Bronchial epithelial cell (primary cell): Measurements from ENCODE around the gene GNAI3. TPM values are rescaled to one million over a fixed set of nuclear protein-coding genes. Genes with fewer than 3 reads are reported as not detected.
A peak's percentile ranks its signal among the peaks of the same experiment; 100 is the strongest.

Experiments used
- DNase-seq: peaks from one replicate; pipeline ENCODE4 v3.0.0-alpha.2; 2010; ENCODE audit warnings: low read depth
- FAIRE-seq: peaks from 2 replicates; lab custom pipeline; 2011; peaks lifted over from hg19 to GRCh38; lab: Jason Lieb, UNC
- H3K27me3 ChIP-seq: 2 replicates; pipeline ENCODE4 v1.5.1; 2011; ENCODE audit warnings: low read length; ENCODE audit not compliant: control insufficient read depth, insufficient read depth
- H3K36me3 ChIP-seq: 2 replicates; pipeline ENCODE4 v1.5.1; 2011; ENCODE audit warnings: low read length; ENCODE audit not compliant: control insufficient read depth, insufficient read depth
- H3K4me3 ChIP-seq: 2 replicates; pipeline ENCODE4 v1.5.1; 2011; ENCODE audit warnings: mild to moderate bottlenecking, low read depth, low read length, control low read depth
- total RNA-seq: library from RNA; depleted of rRNA; stranded (reverse); fragments of >200 nt; gene quantifications from 2 replicates; pipeline ENCODE4 v1.2.1, GENCODE V29; 2014
- TF ChIP-seq, protein P1 (sequence below): IDR thresholded peaks from 2 replicates; pipeline ENCODE4 v1.5.1; 2011; ENCODE audit warnings: mild to moderate bottlenecking, moderate library complexity, low read length, control low read depth, inconsistent platforms; ENCODE audit not compliant: insufficient read depth, severe bottlenecking

Gene GNAI3
- total RNA-seq, 1 donor from 2014 or later, result 18.7 TPM

DNA sequence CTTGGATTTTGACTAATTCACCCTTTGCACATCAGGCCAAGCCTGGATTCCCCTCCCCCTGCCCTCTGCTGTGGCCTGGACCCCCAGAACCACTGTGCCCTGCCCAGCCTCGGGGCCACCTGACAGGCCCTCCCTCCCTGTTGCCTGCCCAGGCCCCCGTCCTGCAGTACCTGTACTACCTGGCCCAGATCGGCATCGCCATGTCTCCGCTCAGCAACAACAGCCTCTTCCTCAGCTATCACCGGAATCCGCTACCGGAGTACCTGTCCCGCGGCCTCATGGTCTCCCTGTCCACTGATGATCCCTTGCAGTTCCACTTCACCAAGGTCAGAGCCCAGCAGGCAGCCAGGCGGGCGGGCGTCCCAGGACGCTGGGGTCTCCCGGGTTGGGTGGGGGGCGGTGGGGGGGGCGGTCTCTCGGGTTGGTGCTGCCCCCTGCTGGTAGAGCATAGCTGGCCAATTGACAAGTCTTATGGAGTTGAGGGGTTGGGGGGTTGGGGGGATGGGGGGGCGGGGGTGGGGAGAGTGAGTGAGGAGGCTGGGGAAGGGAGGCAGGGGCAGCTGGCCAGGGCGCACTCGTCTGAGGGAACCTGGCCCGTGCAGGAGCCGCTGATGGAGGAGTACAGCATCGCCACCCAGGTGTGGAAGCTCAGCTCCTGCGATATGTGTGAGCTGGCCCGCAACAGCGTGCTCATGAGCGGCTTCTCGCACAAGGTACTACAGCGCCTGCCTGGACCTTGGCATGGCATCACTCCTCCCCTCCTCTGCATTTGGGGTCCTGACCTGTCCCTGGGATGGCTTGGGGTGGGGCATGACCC, 81.9 kb downstream of the GNAI3 start:
- FAIRE-seq (no peak), DNase-seq (no peak)
- Histone ChIP-seq H3K4me3 (no peak overlapping the region), H3K27me3 (no peaks in the 10 kb centered on the region), H3K36me3 (peaks cover 29% of the 10 kb centered on the region)
- TF ChIP-seq, protein P1, sequence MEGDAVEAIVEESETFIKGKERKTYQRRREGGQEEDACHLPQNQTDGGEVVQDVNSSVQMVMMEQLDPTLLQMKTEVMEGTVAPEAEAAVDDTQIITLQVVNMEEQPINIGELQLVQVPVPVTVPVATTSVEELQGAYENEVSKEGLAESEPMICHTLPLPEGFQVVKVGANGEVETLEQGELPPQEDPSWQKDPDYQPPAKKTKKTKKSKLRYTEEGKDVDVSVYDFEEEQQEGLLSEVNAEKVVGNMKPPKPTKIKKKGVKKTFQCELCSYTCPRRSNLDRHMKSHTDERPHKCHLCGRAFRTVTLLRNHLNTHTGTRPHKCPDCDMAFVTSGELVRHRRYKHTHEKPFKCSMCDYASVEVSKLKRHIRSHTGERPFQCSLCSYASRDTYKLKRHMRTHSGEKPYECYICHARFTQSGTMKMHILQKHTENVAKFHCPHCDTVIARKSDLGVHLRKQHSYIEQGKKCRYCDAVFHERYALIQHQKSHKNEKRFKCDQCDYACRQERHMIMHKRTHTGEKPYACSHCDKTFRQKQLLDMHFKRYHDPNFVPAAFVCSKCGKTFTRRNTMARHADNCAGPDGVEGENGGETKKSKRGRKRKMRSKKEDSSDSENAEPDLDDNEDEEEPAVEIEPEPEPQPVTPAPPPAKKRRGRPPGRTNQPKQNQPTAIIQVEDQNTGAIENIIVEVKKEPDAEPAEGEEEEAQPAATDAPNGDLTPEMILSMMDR, result peak; percentile 0

DNA sequence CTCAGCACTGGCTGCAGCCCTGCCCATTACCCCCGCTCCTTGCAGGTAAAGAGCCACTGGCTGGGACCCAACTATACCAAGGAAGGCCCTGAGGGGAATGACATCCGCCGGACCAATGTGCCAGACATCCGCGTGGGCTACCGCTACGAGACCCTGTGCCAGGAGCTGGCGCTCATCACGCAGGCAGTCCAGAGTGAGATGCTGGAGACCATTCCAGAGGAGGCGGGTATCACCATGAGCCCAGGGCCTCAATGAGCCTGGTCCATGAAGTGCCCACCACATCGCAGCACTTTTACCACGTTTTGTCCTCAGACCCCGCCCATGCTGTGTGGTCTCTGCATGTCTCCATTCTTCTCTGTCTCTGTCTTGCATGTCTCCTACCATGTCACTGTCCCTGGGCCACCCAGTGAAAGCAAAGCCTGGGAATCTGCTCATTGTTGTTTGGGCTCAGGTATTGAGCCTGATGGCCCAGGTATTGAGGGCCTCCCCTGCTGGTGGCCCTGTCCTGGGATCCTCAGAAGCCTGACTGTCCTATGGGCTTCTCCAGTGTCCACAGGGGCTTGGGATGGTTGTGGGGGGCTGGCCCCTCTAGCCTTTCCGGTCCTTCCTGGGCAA, 82.6 kb downstream of the GNAI3 start:
- DNase-seq (no peak), FAIRE-seq (peak; percentile 83)
- Histone ChIP-seq H3K27me3 (no peaks in the 10 kb centered on the region), H3K36me3 (peaks cover 25% of the 10 kb centered on the region), H3K4me3 (no peak overlapping the region)
- TF ChIP-seq, protein P1, result no peak

DNA sequence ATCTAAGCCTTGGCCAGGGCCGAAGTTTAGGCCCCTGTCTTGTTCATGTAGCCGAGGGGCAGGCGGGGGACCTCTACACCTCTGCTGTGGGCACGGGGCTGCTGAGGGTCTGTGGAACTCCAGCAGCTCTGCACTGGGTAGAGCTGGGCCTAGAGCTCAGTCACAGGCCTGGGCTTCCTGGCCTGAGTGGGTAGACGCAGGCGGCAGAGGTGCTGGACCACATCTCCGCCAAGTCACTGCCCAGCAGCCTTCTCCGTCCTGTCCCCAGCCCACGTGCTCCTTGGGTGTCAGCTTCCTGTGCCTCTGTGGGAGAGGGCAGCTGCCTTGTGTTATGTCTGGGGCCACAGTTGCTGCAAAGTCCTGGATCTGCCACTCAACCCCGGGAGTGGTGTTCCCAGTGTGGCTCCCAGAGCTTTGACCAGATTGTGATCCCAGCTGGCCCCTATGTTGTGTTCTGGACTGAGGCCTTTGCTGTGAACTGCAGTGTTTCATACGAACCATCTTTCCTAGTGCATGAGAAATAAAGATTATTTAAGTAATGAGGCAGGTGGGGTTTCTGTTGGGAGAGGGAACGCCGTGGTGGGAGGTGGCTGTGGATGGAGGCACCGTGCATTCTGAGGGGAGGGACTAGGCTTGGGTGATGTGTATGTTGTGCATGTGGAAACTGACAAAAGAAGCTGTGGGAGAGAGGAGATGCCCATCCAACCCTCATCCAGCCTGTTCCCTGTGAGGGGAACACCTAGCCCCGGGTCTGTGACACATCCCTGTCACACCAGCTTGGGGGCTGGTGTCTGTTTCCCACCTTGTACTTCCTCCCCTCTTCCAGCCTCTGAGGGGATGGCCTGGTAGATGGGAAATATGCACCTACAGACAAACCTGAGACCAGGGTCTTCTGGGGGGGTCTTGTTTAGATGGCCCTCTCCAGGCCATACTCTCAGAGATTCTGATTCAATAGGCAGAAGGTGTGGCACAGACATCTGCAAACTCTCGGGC, 83.4 kb downstream of the GNAI3 start:
- Histone ChIP-seq H3K4me3 (no peak overlapping the region), H3K27me3 (no peaks in the 10 kb centered on the region), H3K36me3 (peaks cover 24% of the 10 kb centered on the region)
- peak; percentile 68 for FAIRE-seq
- TF ChIP-seq, protein P1, result no peak
- DNase-seq, result no peak

DNA sequence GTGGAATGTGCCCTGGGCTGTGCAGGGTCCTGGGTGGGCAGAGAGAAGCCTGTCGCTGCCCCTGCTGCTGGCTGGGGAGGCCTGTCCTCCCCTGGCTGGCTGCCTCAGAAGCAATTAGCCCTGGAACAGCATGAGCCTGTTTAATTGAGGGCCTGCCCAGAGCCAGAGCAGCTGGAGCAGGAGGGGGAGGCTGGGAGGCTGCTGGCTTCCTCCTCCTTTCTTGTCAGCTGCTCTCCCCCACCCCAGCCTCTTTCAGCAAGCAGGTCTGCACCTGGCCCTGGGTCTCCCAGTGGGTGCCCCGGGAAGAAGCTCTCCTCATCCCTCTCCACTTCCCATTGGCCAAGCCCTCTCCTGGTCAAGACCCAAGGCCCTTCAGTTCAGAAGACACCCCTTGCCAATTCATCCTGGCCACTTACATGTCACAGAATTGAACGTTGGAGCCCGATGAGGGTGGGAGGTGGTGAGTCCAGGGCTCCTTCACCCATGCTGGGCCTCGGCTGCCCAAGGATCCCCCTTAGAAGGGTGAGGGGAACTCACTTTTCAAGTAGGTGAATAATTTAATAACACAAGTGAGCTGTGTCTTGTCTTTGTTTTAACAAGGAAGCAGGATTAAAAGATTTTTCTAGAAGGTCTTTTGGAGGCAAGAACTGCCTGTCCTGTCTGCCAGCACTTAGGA, 84.4 kb downstream of the GNAI3 start:
- Histone ChIP-seq H3K4me3 (no peak overlapping the region), H3K27me3 (no peaks in the 10 kb centered on the region), H3K36me3 (peaks cover 22% of the 10 kb centered on the region)
- DNase-seq (no peak), FAIRE-seq (no peak)
- TF ChIP-seq, protein P1, result no peak

DNA sequence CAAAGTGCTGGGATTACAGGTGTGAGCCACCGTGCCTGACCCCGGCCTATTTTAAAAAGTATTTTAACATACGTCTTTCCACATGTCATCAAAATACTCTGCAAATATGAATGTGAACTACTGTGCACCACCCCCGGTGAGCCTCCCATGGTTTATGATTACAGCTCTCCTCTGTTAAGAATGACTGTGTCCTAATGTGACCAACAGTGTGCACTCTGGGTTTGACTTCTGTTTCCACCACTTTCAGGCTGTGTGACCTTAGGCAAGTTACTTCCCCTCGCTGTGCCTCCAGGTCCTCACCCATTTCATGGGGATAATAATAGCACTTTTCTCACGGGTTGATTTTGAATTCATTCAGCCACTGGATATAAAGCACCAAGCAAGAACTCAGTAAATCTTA, 85.9 kb downstream of the GNAI3 start:
- Histone ChIP-seq H3K36me3 (peaks cover 17% of the 10 kb centered on the region), H3K27me3 (no peaks in the 10 kb centered on the region), H3K4me3 (no peak overlapping the region)
- TF ChIP-seq, protein P1, result no peak
- DNase-seq (no peak), FAIRE-seq (no peak)
